SU-DHL-6 (cell line): ENCODE results near the gene SLC22A14.

Experiments
- H2AFZ ChIP-seq: fragments of 200-600 bp; sonication (generic); 2 replicates; pipeline ENCODE4 v1.6.1; 2014; ENCODE audit warnings: low read depth, mild to moderate bottlenecking, moderate library complexity, mixed read lengths, antibody characterized with exemption, low read length; ENCODE audit not compliant: severe bottlenecking
- H3F3A ChIP-seq: fragments of 200-600 bp; shearing (Covaris generic); 2 replicates; pipeline ENCODE4 v1.6.0; 2016; ENCODE audit warnings: antibody characterized with exemption, mild to moderate bottlenecking; ENCODE audit not compliant: insufficient read depth
- H3K27ac ChIP-seq: fragments of 200-600 bp; sonication (generic); 2 replicates; pipeline ENCODE4 v1.5.1; 2016; ENCODE audit warnings: low read depth, mild to moderate bottlenecking, low read length, moderate library complexity, mixed read lengths
- H3K27me3 ChIP-seq: fragments of 200-600 bp; sonication (generic), shearing (Covaris generic); 2 replicates; pipeline ENCODE4 v1.6.0; 2014; ENCODE audit warnings: mild to moderate bottlenecking, low read length
- H3K36me3 ChIP-seq: fragments of 200-600 bp; sonication (generic); 2 replicates; pipeline ENCODE4 v1.6.1; 2014; ENCODE audit warnings: mild to moderate bottlenecking, low read length, mixed read lengths
- H3K4me2 ChIP-seq: fragments of 300-600, 200-600 bp; shearing (Covaris generic), sonication (generic); 2 replicates; pipeline ENCODE4 v1.6.0; 2014; ENCODE audit warnings: low read length, low read depth, mild to moderate bottlenecking; ENCODE audit not compliant: poor library complexity, severe bottlenecking
- H3K4me3 ChIP-seq: fragments of 200-600 bp; sonication (generic); 2 replicates; pipeline ENCODE4 v1.5.1; 2014; ENCODE audit warnings: antibody characterized with exemption, low read length, mild to moderate bottlenecking, mixed read lengths; ENCODE audit not compliant: insufficient read depth, poor library complexity, severe bottlenecking
- H3K79me2 ChIP-seq: fragments of 200-600 bp; sonication (generic); 2 replicates; pipeline ENCODE4 v1.6.1; 2014; ENCODE audit warnings: mild to moderate bottlenecking, low read length, moderate library complexity; ENCODE audit not compliant: insufficient read depth
- H3K9ac ChIP-seq: fragments of 200-600 bp; sonication (generic); 2 replicates; pipeline ENCODE4 v1.7.0; 2014; ENCODE audit warnings: mild to moderate bottlenecking, low read length
- H3K9me2 ChIP-seq: fragments of 200-600 bp; sonication (generic); replicated peaks from 2 replicates; pipeline ENCODE4 v1.6.1; 2014; ENCODE audit warnings: low read length; ENCODE audit not compliant: insufficient read depth
- H3K9me3 ChIP-seq: fragments of 200-600 bp; sonication (generic); 2 replicates; pipeline ENCODE4 v1.6.1; 2014; ENCODE audit warnings: low read length, mixed read lengths; ENCODE audit not compliant: insufficient read depth
- H4K20me1 ChIP-seq: fragments of 200-600 bp; sonication (generic); 2 replicates; pipeline ENCODE4 v1.6.1; 2014; ENCODE audit warnings: low read depth, mild to moderate bottlenecking, antibody characterized with exemption, low read length, moderate library complexity, mixed read lengths
- EZH2phosphoT487 ChIP-seq: fragments of 200-600 bp; sonication (generic), shearing (Covaris generic); conservative IDR thresholded peaks from 2 replicates; pipeline ENCODE4 v1.6.1; 2018; ENCODE audit warnings: mild to moderate bottlenecking, antibody characterized with exemption, low read length, moderate library complexity, mixed read lengths
- TF ChIP-seq, protein P1 (sequence below): fragments of 200-600 bp; sonication (generic); IDR thresholded peaks from one replicate; pipeline ENCODE4 v1.5.1; 2017; ENCODE audit warnings: antibody characterized with exemption, mild to moderate bottlenecking, low read length, moderate library complexity; ENCODE audit not compliant: insufficient read depth, poor library complexity, severe bottlenecking

Gene SLC22A14

DNA sequence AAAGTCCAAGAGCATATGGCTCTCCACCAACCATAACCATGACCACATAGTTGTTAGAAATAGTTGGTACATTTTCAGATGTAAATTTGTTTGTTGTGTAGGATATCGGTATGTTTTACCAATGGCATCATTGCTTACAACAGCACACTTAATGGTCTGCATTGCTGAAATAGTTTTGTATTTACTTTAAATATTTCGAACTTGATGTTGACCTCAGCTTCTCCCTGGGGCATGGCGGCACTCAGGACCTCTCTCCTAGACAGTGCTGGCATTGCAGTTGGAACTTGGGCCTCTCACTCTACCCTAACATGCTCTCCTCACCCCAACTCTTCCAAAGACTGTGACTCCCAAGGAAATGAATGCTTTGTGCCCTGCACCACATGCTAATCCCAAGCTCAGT lies 11.5 kb upstream of the SLC22A14 start:
- Histone ChIP-seq H3K36me3 (no peaks in the 10 kb centered on the region), H3K9me2 (no peaks in the 10 kb centered on the region), H3K27me3 (no peaks in the 10 kb centered on the region), H3F3A (0 out of 2 replicates have a peak, but pooled peaks cover 4% of the 10 kb centered on the region), H3K4me2 (no peak overlapping the region), H3K9me3 (no peaks in the 10 kb centered on the region), H3K4me3 (no peak overlapping the region), H3K79me2 (no peaks in the 10 kb centered on the region), H3K27ac (no peak overlapping the region), H2AFZ (no peak overlapping the region), H4K20me1 (no peaks in the 10 kb centered on the region), H3K9ac (no peak overlapping the region)
- TF ChIP-seq, protein P1, sequence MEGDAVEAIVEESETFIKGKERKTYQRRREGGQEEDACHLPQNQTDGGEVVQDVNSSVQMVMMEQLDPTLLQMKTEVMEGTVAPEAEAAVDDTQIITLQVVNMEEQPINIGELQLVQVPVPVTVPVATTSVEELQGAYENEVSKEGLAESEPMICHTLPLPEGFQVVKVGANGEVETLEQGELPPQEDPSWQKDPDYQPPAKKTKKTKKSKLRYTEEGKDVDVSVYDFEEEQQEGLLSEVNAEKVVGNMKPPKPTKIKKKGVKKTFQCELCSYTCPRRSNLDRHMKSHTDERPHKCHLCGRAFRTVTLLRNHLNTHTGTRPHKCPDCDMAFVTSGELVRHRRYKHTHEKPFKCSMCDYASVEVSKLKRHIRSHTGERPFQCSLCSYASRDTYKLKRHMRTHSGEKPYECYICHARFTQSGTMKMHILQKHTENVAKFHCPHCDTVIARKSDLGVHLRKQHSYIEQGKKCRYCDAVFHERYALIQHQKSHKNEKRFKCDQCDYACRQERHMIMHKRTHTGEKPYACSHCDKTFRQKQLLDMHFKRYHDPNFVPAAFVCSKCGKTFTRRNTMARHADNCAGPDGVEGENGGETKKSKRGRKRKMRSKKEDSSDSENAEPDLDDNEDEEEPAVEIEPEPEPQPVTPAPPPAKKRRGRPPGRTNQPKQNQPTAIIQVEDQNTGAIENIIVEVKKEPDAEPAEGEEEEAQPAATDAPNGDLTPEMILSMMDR: no peak
- no peak for TF ChIP-seq EZH2phosphoT487

DNA sequence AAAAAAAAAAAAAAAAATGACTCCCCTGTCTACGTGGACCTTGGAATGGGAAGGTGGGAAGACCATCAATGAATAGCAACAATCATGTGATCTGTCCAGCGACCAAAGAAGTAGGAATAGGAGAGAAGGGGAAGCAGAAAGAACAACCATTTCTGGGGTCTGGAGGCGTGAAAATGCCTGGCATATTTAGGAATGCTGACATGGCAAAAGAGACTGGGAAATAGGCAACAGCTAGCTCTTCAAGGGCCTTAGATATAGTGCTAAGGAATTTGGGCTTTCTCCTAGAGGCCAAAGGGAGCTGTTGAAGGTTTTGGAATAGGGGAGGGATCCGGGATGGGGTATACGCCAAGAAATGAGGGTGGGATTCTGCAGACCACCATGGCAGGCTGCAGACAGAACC lies 10.5 kb upstream of the SLC22A14 start:
- Histone ChIP-seq H3K9me2 (no peaks in the 10 kb centered on the region), H3K27ac (no peak overlapping the region), H3K9ac (no peak overlapping the region), H3K9me3 (no peaks in the 10 kb centered on the region), H2AFZ (no peak overlapping the region), H3F3A (0 out of 2 replicates have a peak, but pooled peaks cover 4% of the 10 kb centered on the region), H3K79me2 (no peaks in the 10 kb centered on the region), H3K36me3 (no peaks in the 10 kb centered on the region), H3K4me2 (no peak overlapping the region), H3K4me3 (no peak overlapping the region), H4K20me1 (no peaks in the 10 kb centered on the region), H3K27me3 (no peaks in the 10 kb centered on the region)
- TF ChIP-seq, protein P1: no peak
- no peak for TF ChIP-seq EZH2phosphoT487

- Histone ChIP-seq H2AFZ (no peak overlapping the region), H3K9me3 (no peaks in the 10 kb centered on the region), H3K36me3 (no peaks in the 10 kb centered on the region), H3K4me3 (no peak overlapping the region), H3K27me3 (no peaks in the 10 kb centered on the region), H3K9me2 (no peaks in the 10 kb centered on the region), H3F3A (no peaks in the 10 kb centered on the region), H3K27ac (no peak overlapping the region), H4K20me1 (no peaks in the 10 kb centered on the region), H3K79me2 (no peaks in the 10 kb centered on the region), H3K4me2 (no peak overlapping the region), H3K9ac (no peak overlapping the region)
- TF ChIP-seq, protein P1: no peak
- TF ChIP-seq EZH2phosphoT487: no peak
Measured at GRCh38 chr3:38274864-38275649, 7.0 kb upstream of the SLC22A14 start.
